ENCODE measurements around the gene TMIGD1. TPM values are rescaled to one million over a fixed set of nuclear protein-coding genes. Genes with fewer than 3 reads are reported as not detected.
"Not testable (repeated sequence)": the region's sequence is repeated elsewhere in the genome, so short reads cannot be mapped to it uniquely, and the experiment has no call there.

The TMIGD1 gene
- total RNA-seq, 1 experiment from 2014 or later, result not detected

DNA sequence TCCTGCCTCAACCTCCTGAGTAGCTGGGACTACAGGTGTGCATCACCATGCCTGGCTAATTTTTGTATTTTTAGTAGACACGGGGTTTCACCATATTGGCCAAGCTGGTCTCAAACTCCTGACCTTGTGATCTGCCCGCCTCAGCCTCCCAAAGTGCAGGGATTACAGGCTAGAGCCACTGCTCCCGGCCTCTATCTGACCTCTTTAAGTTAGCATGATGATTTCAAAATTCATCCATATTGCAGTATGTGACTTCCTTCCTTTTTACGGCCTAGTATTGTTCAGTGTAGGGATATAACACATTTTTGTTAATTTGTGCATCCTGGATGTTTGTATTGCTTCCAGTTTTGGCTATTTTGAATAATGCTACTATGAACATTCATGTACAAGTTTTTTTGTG is 17.4 kb upstream of the TMIGD1 start:
- H3K27me3 ChIP-seq (ENCODE audit: insufficient read depth, low read length); H3K79me2 ChIP-seq (ENCODE audit: insufficient read depth, low read length); DNase-seq (ENCODE audit: low read depth, low spot score); H3K4me2 ChIP-seq (ENCODE audit: low read length); RAD21 ChIA-PET (ENCODE audit: low non-redundant PET in 1 of 2, low total read pairs in 2 of 2, uncharacterized antibody in 2 of 2, unreplicated experiment in 2 of 2); ATAC-seq; POLR2A ChIA-PET; H3K36me3 ChIP-seq (ENCODE audit: control insufficient read depth in 1 of 2, insufficient read depth in 2 of 2, low read length in 2 of 2); intact Hi-C loops (cut with micrococcal nuclease); H3K9ac ChIP-seq (ENCODE audit: low read length); H3K4me3 ChIP-seq (replicated peaks in 1 of 2; ENCODE audit: low read depth in 1 of 2, low read length in 2 of 2); H2AFZ ChIP-seq (ENCODE audit: low read depth, low read length, poor library complexity, severe bottlenecking); H3K9me2 ChIP-seq (ENCODE audit: insufficient read depth); H4K20me1 ChIP-seq (ENCODE audit: insufficient read depth); H3K9me3 ChIP-seq (ENCODE audit: control insufficient read depth in 1 of 2, insufficient read depth in 1 of 2, low read depth in 1 of 2, low read length in 2 of 2); BruUV-seq (replicated peaks); H3K27ac ChIP-seq (ENCODE audit: low read depth, low read length); H3K4me1 ChIP-seq (ENCODE audit: control insufficient read depth in 1 of 2, insufficient read depth in 2 of 2, low read length in 2 of 2); CTCF ChIA-PET: not testable (repeated sequence)

DNA sequence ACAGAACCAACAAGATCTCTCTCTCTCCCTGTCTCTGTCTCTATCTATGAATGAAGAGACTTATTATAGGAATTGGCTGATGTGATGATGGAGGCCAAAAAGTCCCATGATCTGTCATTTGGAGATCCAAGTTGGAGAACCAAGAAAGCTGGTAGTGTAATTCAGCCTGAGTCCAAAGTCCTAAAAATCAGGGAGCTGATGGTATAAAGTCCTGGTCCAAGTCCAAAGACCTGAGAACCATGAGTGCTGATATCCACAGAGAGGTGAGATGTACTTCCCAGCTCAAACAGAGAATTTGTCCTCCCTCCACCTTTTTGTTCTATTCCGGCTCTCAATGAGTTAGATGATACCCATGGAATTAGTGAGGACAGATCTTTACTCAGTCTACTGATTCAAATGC is 15.4 kb upstream of the TMIGD1 start:
- no peaks in the 10 kb centered on the region for H3K27me3 ChIP-seq (ENCODE audit: insufficient read depth, low read length)
- no peak overlapping the region for H2AFZ ChIP-seq (ENCODE audit: low read depth, low read length, poor library complexity, severe bottlenecking)
- ATAC-seq (no peak), DNase-seq (ENCODE audit: low read depth, low spot score) (no peak)
- peaks cover 6 to 12% of the 10 kb centered on the region in 2 experiments; a peak in 3 of 4 replicates for H3K4me1 ChIP-seq (ENCODE audit: control insufficient read depth in 1 of 2, insufficient read depth in 2 of 2, low read length in 2 of 2)
- RAD21 ChIA-PET (ENCODE audit: low non-redundant PET in 1 of 2, low total read pairs in 2 of 2, uncharacterized antibody in 2 of 2, unreplicated experiment in 2 of 2), result no interaction called here
- no peaks in the 10 kb centered on the region for H3K9me3 ChIP-seq (ENCODE audit: control insufficient read depth in 1 of 2, insufficient read depth in 1 of 2, low read depth in 1 of 2, low read length in 2 of 2)
- H3K79me2 ChIP-seq (ENCODE audit: insufficient read depth, low read length), result no peaks in the 10 kb centered on the region
- H3K4me3 ChIP-seq (replicated peaks in 1 of 2; ENCODE audit: low read depth in 1 of 2, low read length in 2 of 2), result no peak overlapping the region
- H4K20me1 ChIP-seq (ENCODE audit: insufficient read depth), result no peaks in the 10 kb centered on the region
- POLR2A ChIA-PET, result no interaction called here
- TF ChIP-seq SP1 (IDR thresholded peaks at IDR 0.05; ENCODE audit: low read depth) (no peak), FOSL1 (IDR thresholded peaks at IDR 0.05; ENCODE audit: low read depth) (no peak), JUND (IDR thresholded peaks at IDR 0.05) (no peak), TCF7L2 (IDR thresholded peaks at IDR 0.05; ENCODE audit: borderline replicate concordance, extremely low read depth, insufficient read depth, insufficient read length) (no peak), CEBPB (IDR thresholded peaks at IDR 0.05; ENCODE audit: low read depth) (no peak), RAD21 (IDR thresholded peaks at IDR 0.05; ENCODE audit: low read depth) (no peak), EZH2phosphoT487 (IDR thresholded peaks at IDR 0.05; ENCODE audit: borderline replicate concordance) (no peak), SIN3A (IDR thresholded peaks at IDR 0.05; ENCODE audit: low read depth) (no peak), POLR2A (IDR thresholded peaks at IDR 0.05; ENCODE audit: borderline replicate concordance, extremely low read depth, insufficient read depth, insufficient read length) (no peak), YY1 (IDR thresholded peaks at IDR 0.05; ENCODE audit: extremely low read depth, insufficient replicate concordance, low read depth, low read length) (no peak)
- TF ChIP-seq, protein P1, sequence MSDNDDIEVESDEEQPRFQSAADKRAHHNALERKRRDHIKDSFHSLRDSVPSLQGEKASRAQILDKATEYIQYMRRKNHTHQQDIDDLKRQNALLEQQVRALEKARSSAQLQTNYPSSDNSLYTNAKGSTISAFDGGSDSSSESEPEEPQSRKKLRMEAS (IDR thresholded peaks at IDR 0.05), result no peak
- TF ChIP-seq, protein P2, sequence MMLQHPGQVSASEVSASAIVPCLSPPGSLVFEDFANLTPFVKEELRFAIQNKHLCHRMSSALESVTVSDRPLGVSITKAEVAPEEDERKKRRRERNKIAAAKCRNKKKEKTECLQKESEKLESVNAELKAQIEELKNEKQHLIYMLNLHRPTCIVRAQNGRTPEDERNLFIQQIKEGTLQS (IDR thresholded peaks at IDR 0.05), result no peak
- H3K4me2 ChIP-seq (ENCODE audit: low read length), result no peak overlapping the region
- H3K27ac ChIP-seq (ENCODE audit: low read depth, low read length), result no peak overlapping the region
- H3K9ac ChIP-seq (ENCODE audit: low read length), result no peak overlapping the region
- H3K9me2 ChIP-seq (ENCODE audit: insufficient read depth), result no peaks in the 10 kb centered on the region
- H3K36me3 ChIP-seq (ENCODE audit: control insufficient read depth in 1 of 2, insufficient read depth in 2 of 2, low read length in 2 of 2), result no peaks in the 10 kb centered on the region
- intact Hi-C loops (cut with micrococcal nuclease), result no loop called here
- CTCF ChIA-PET, result interaction anchor here (0.9 kb wide), 1 partner anchor 13 kb away, joined by 3 read pairs; no protein-coding TSS in a partner anchor
- no TSS peak for BruUV-seq (replicated peaks)
